ENCODE measurements around the gene WDFY3.

Gene WDFY3

GRCh38 chr4:84952004-84952403 is 14.5 kb downstream of the WDFY3 start:
- no peak for DNase-seq

GRCh38 chr4:84948056-84948455 is 18.4 kb downstream of the WDFY3 start:
- no peak for DNase-seq

GRCh38 chr4:84944947-84945346 is 21.5 kb downstream of the WDFY3 start:
- no peak for DNase-seq

- no peak for DNase-seq
Observed at GRCh38 chr4:84940960-84941359, 25.5 kb downstream of the WDFY3 start.

- DNase-seq, result no peak
Observed at GRCh38 chr4:84939113-84939512, 27.4 kb downstream of the WDFY3 start.

- DNase-seq, result no peak
Observed at GRCh38 chr4:84938316-84938715, 28.2 kb downstream of the WDFY3 start.

GRCh38 chr4:84937381-84937977 is 29.0 kb downstream of the WDFY3 start:
- no peak for DNase-seq

- no peak for DNase-seq
Observed at GRCh38 chr4:84936123-84936522, 30.4 kb downstream of the WDFY3 start.

- no peak for DNase-seq
Observed at GRCh38 chr4:84932462-84932861, 34.0 kb downstream of the WDFY3 start.

GRCh38 chr4:84931961-84932360 is 34.5 kb downstream of the WDFY3 start:
- no peak for DNase-seq

GRCh38 chr4:84931274-84931673 is 35.2 kb downstream of the WDFY3 start:
- no peak for DNase-seq

GRCh38 chr4:84928089-84928488 is 38.4 kb downstream of the WDFY3 start:
- no peak for DNase-seq

- DNase-seq, result no peak
Observed at GRCh38 chr4:84927428-84927827, 39.1 kb downstream of the WDFY3 start.

- DNase-seq, result no peak
Observed at GRCh38 chr4:84925558-84925957, 40.9 kb downstream of the WDFY3 start.

GRCh38 chr4:84924434-84924833 is 42.1 kb downstream of the WDFY3 start:
- DNase-seq, result no peak

- DNase-seq, result no peak
Observed at GRCh38 chr4:84920617-84921016, 45.9 kb downstream of the WDFY3 start.

- no peak for DNase-seq
Observed at GRCh38 chr4:84917869-84918600, 48.5 kb downstream of the WDFY3 start.

- no peak for DNase-seq
Observed at GRCh38 chr4:84917086-84917821, 49.2 kb downstream of the WDFY3 start.

GRCh38 chr4:84916227-84916626 is 50.3 kb downstream of the WDFY3 start:
- DNase-seq, result peak in 1 of 2 experiments; percentile 13

GRCh38 chr4:84915396-84915780 is 51.1 kb downstream of the WDFY3 start:
- DNase-seq, result no peak

- DNase-seq, result no peak
Observed at GRCh38 chr4:84914686-84915395, 51.6 kb downstream of the WDFY3 start.

- DNase-seq, result no peak
Observed at GRCh38 chr4:84913176-84913575, 53.3 kb downstream of the WDFY3 start.

- DNase-seq, result no peak
Observed at GRCh38 chr4:84912741-84913140, 53.7 kb downstream of the WDFY3 start.

GRCh38 chr4:84908876-84909275 is 57.6 kb downstream of the WDFY3 start:
- DNase-seq, result no peak

Measured in NCI-H526 (cell line).